Eye (tissue), 1 donor: ENCODE results near the gene RPH3AL.
"Not testable (repeated sequence)": the region's sequence is repeated elsewhere in the genome, so short reads cannot be mapped to it uniquely, and the experiment has no call there.

Source experiments
- DNase-seq: peaks from one replicate; pipeline ENCODE4 v3.0.0-alpha.2; 2015

Gene RPH3AL

GRCh38 chr17:379531-380465 lies 27.2 kb upstream of the RPH3AL start:
- no peak for DNase-seq

GRCh38 chr17:378068-378467 lies 25.5 kb upstream of the RPH3AL start:
- no peak for DNase-seq

GRCh38 chr17:376936-377863 lies 24.6 kb upstream of the RPH3AL start:
- peak; percentile 65 for DNase-seq

- DNase-seq: no peak
Observed at GRCh38 chr17:373613-374230, 21.1 kb upstream of the RPH3AL start.

GRCh38 chr17:372157-373152 lies 19.8 kb upstream of the RPH3AL start:
- DNase-seq: no peak

GRCh38 chr17:371583-371982 lies 19.0 kb upstream of the RPH3AL start:
- DNase-seq: no peak

GRCh38 chr17:367656-368055 lies 15.0 kb upstream of the RPH3AL start:
- DNase-seq: not testable (repeated sequence)

GRCh38 chr17:366657-367615 lies 14.3 kb upstream of the RPH3AL start:
- peak; percentile 57 for DNase-seq

GRCh38 chr17:364766-365165 lies 12.2 kb upstream of the RPH3AL start:
- no peak for DNase-seq

GRCh38 chr17:364308-364707 lies 11.7 kb upstream of the RPH3AL start:
- DNase-seq: no peak

- DNase-seq: no peak
Observed at GRCh38 chr17:362721-363120, 10.1 kb upstream of the RPH3AL start.

- peak; percentile 82 for DNase-seq
Observed at GRCh38 chr17:360092-360750, 7.6 kb upstream of the RPH3AL start.

- peak; percentile 85 for DNase-seq
Observed at GRCh38 chr17:358491-359151, 6.0 kb upstream of the RPH3AL start.

GRCh38 chr17:357644-358043 lies 5.0 kb upstream of the RPH3AL start:
- no peak for DNase-seq

GRCh38 chr17:356671-357434 lies 4.2 kb upstream of the RPH3AL start:
- no peak for DNase-seq

- DNase-seq: peak; percentile 60
Observed at GRCh38 chr17:354651-355556, 2.3 kb upstream of the RPH3AL start.

- no peak for DNase-seq
Observed at GRCh38 chr17:353838-354234, 1.2 kb upstream of the RPH3AL start.
